NB4 (cell line): ENCODE data around the gene REEP6.

ENCODE experiments used
- DNase-seq: peaks from one replicate; pipeline ENCODE4 v3.0.0; 2010; ENCODE audit warnings: low read depth
- H3K4me3 ChIP-seq: one replicate; pipeline ENCODE4 v1.5.1; 2011; ENCODE audit warnings: mild to moderate bottlenecking, low read depth, low read length, moderate library complexity
- MYC ChIP-seq: IDR thresholded peaks from 2 replicates; pipeline ENCODE4 v1.6.1; 2011; ENCODE audit warnings: low read depth, low read length
- POLR2A ChIP-seq: IDR thresholded peaks from 2 replicates; pipeline ENCODE4 v1.6.1; 2011; ENCODE audit warnings: mild to moderate bottlenecking; ENCODE audit not compliant: insufficient read length; ENCODE audit errors: extremely low read depth
- TF ChIP-seq, protein P1 (sequence below): IDR thresholded peaks from one replicate; pipeline ENCODE4 v1.5.1; 2012; ENCODE audit warnings: low read depth, low read length
- TF ChIP-seq, protein P2 (sequence below): IDR thresholded peaks from 2 replicates; pipeline ENCODE4 v1.6.1; 2011; ENCODE audit warnings: low read depth, low read length

The REEP6 gene

DNA sequence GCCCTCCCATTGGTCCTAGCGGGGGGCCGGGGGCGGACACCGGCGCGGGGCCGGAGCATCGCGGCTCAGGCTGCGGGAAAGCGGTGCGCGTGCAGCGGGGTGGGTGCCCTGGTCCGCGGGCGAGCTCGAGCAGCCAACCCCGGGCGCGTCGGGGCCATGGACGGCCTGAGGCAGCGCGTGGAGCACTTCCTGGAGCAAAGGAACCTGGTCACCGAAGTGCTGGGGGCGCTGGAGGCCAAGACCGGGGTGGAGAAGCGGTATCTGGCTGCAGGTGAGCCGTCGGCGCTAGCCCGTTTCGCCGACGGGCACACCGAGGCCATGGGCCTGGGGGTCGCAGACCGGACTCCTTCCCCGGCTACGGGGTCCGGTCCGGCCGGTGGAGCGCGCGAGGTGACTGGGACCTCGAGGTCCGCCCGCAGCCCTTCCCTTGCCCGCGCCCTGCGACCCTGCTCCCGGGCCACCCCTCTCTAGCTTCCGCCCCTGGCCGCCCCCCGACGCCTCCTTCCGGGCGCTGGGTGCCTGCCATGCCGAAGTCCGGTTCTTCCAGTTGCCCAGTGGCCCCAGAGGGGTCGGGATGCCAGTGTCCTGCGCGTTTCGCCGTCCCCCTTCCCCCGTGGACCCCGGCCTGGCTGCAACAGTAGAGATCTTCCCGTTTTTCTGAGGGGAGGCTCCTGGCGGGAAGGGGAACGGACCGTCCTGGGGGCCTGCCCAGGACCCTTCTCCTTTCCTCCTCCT lies at the start of gene REEP6:
REEP6 (plus strand) TSS at position 68 of the 735 bp plus-strand sequence; CDS start at position 157, 89 bp downstream.
- TF ChIP-seq POLR2A: peak; percentile 43
- TF ChIP-seq, protein P1, sequence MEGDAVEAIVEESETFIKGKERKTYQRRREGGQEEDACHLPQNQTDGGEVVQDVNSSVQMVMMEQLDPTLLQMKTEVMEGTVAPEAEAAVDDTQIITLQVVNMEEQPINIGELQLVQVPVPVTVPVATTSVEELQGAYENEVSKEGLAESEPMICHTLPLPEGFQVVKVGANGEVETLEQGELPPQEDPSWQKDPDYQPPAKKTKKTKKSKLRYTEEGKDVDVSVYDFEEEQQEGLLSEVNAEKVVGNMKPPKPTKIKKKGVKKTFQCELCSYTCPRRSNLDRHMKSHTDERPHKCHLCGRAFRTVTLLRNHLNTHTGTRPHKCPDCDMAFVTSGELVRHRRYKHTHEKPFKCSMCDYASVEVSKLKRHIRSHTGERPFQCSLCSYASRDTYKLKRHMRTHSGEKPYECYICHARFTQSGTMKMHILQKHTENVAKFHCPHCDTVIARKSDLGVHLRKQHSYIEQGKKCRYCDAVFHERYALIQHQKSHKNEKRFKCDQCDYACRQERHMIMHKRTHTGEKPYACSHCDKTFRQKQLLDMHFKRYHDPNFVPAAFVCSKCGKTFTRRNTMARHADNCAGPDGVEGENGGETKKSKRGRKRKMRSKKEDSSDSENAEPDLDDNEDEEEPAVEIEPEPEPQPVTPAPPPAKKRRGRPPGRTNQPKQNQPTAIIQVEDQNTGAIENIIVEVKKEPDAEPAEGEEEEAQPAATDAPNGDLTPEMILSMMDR: no peak
- H3K4me3 ChIP-seq: peak within 1 kb of the TSS; percentile 46
- DNase-seq: no peak

DNA sequence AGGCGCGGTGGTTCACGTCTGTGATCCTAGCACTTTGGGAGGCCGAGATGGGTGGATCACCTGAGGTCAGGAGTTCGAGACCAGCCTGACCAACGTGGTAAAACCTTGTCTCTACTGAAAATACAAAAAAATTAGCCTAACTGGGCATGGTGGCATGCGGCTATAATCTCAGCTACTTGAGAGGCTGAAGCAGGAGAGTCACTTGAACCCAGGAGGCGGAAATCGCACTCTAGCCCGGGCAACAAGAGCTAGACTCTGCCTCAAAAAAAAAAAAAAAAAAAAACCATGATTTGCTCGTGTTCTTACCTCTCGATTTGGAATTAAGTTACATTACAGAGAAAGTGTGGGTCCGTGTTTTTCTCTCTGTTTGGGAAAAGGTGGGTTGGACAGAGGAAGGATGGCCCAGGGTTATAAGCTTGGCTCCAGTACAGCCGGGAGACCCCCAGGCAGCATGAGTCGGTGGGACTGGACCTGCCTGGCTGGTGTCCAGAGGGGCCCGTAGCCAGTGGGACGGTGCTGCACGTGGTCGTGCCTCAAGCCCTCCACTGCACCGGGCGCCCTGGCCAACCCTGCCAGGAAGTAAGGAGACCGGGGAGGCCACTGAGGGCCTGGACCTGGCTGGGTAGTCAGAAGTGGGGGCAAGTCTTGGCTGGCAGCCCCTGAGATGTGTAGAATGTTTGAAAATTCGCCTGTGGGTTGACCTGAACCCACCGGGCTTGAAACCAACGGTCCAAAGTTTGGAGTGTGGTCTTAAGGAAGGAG lies 49.1 kb upstream of the REEP6 start:
- TF ChIP-seq, protein P2, sequence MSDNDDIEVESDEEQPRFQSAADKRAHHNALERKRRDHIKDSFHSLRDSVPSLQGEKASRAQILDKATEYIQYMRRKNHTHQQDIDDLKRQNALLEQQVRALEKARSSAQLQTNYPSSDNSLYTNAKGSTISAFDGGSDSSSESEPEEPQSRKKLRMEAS: no peak
- TF ChIP-seq, protein P1: no peak
- TF ChIP-seq MYC (no peak), POLR2A (no peak)
- no peak overlapping the region for H3K4me3 ChIP-seq
- DNase-seq: no peak

DNA sequence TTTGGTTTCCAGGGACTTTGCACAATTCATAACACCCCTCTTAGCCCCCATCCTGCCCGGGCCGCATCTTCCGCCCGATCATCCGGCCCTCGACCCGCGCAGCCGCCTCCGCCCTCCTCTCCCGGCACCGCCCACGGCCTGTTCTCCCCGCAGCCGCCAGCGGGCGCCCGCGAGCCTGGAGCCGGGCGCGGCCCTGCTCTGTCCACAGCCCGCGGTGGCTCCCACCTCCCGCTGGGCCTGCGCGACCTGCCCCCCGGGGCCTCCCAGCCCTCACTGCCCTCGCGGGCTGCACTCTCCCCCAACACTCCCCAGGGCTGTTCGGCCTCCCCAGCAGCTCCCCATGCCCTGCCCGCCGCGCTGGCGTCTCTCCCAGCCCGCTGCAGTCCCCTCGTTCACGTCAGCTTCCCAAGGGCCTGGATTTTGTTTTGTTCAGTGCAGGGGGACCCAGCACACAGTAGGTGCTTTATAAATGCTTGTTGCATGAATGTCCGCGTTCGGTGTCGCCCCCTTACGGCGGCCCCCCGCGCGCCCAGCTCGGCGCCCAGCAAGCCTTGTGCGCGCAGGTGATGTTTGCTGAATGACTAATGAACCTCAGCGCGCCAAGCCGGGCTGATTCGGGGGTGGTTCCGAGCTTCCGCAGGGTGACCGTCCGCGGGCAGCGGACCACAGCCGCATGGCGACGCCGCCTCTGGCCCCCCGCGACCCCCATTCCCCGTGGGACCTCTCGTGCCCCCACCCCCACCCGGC lies 45.6 kb upstream of the REEP6 start:
- H3K4me3 ChIP-seq: no peak overlapping the region
- TF ChIP-seq POLR2A (no peak), MYC (no peak)
- TF ChIP-seq, protein P1: peak; percentile 44
- peak; percentile 65 for DNase-seq

DNA sequence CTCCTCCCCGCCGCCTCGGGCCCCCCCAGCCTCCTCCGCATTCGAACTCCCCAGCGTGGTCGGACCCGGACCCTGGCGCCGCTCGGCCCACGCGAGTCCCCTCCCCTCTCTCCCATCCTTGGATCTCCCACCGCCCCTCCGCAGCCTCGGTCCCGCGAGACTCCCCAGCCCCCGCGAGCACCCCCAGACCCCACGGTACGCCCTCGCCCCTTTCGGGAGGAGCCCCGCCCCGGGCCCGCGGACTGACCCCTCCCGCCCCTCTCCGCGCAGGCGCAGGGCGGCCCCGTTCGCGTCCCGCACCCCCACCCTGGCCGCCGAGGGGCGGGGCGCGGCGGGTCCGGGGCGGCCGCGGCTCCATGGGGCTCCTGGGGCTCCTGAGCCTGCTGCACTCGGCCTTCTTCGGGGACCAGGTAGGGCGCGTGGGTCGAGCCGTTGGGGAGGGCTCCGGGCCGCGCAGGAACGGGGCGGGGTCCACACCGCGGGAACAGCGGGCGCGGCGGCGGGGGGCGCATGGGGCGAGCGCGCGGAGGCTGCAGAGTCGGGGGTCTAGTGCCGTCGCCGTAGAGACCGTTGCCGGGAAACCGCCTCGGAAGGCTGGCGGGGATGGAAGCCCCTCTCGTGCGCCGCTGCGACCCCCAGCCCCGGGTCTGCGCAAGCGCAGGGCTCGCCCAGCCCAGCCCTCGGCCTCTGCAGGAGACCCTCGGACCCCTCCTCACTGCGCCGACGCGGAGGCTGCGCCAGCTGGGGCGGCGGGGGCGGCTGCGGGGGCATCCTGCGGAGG lies 44.9 kb upstream of the REEP6 start:
- TF ChIP-seq, protein P1: no peak
- TF ChIP-seq, protein P2: no peak
- no peak for TF ChIP-seq MYC
- no peak for TF ChIP-seq POLR2A
- no peak overlapping the region for H3K4me3 ChIP-seq
- no peak for DNase-seq

DNA sequence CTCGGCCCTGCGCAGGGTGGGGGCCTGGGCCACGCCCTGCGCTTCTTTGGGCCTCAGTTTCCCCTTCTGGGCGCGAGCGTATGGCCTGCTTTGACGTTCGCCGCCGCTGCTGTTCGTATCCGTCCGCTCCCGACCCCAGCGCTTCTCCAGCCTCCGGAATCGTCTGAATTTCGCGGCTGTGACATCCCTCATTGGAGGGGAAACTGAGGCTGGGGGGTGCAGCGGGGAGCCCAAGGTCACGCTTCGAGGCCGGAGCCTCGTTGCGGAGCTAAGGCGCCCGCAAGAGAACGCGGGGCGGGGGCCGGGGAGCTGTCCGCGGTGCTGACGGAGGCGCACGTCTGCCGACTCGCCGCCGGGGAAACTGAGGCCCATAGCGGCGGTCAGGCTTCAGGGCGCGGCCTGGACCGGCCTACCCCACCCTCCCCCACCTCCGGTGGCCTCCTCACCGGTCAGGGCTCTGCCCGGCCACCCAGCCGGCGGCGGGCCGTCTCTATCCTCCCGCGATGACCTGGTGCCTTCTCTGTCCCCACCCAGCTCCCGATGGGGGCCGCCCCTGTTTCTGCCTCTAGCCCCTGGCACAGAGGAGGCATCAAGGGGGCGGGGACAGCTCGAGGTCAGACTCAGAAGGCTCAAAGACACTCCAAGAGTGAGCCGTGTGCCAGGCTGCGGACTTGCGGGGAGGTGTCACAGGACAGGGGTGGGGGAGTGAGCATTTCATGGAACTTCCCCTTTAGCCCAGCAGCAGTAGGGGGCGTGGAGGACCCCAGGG lies 44.1 kb upstream of the REEP6 start:
- DNase-seq: peak; percentile 55
- TF ChIP-seq, protein P2: no peak
- TF ChIP-seq POLR2A (no peak), MYC (no peak)
- TF ChIP-seq, protein P1: no peak
- no peak overlapping the region for H3K4me3 ChIP-seq
